CD4-positive, alpha-beta T cell treated with Interleukin-12 subunit alpha and Interleukin-12 subunit beta, for 1 hour (primary cell): ENCODE data around the gene APOL5.
"Not testable (repeated sequence)": the region's sequence is repeated elsewhere in the genome, so short reads cannot be mapped to it uniquely, and the experiment has no call there.

Source experiments
- DNase-seq: peaks from one replicate; pipeline ENCODE4 v3.0.0-alpha.2; 2020

APOL5 gene

GRCh38 chr22:35712672-35713071 lies 5.0 kb upstream of the APOL5 start:
- DNase-seq, result no peak

GRCh38 chr22:35719212-35719875 lies 1.7 kb downstream of the APOL5 start:
- DNase-seq, result no peak

- DNase-seq, result no peak
Observed at GRCh38 chr22:35721960-35722359, 4.3 kb downstream of the APOL5 start.

- DNase-seq, result no peak
Observed at GRCh38 chr22:35725521-35725920, 7.8 kb downstream of the APOL5 start.

GRCh38 chr22:35726398-35726797 lies 8.7 kb downstream of the APOL5 start:
- no peak for DNase-seq

- DNase-seq, result no peak
Observed at GRCh38 chr22:35726933-35727332, 9.3 kb downstream of the APOL5 start.

- no peak for DNase-seq
Observed at GRCh38 chr22:35727436-35727835, 9.8 kb downstream of the APOL5 start.

GRCh38 chr22:35728639-35729308 lies 11.1 kb downstream of the APOL5 start:
- DNase-seq, result no peak

GRCh38 chr22:35729309-35729698 lies 11.6 kb downstream of the APOL5 start:
- DNase-seq, result no peak

- DNase-seq, result no peak
Observed at GRCh38 chr22:35731321-35731720, 13.6 kb downstream of the APOL5 start.

- DNase-seq, result no peak
Observed at GRCh38 chr22:35732116-35732515, 14.4 kb downstream of the APOL5 start.

GRCh38 chr22:35733036-35733435 lies 15.4 kb downstream of the APOL5 start:
- no peak for DNase-seq

- DNase-seq, result no peak
Observed at GRCh38 chr22:35733791-35734516, 16.3 kb downstream of the APOL5 start.

GRCh38 chr22:35734517-35734827 lies 16.8 kb downstream of the APOL5 start:
- no peak for DNase-seq

- DNase-seq, result no peak
Observed at GRCh38 chr22:35735542-35735941, 17.9 kb downstream of the APOL5 start.

- no peak for DNase-seq
Observed at GRCh38 chr22:35736166-35736565, 18.5 kb downstream of the APOL5 start.

GRCh38 chr22:35736701-35737100 lies 19.0 kb downstream of the APOL5 start:
- no peak for DNase-seq

GRCh38 chr22:35737886-35738285 lies 20.2 kb downstream of the APOL5 start:
- not testable (repeated sequence) for DNase-seq

GRCh38 chr22:35739076-35739930 lies 21.6 kb downstream of the APOL5 start:
- DNase-seq, result peak; percentile 4

- no peak for DNase-seq
Observed at GRCh38 chr22:35739931-35740380, 22.3 kb downstream of the APOL5 start.

GRCh38 chr22:35740616-35741015 lies 22.9 kb downstream of the APOL5 start:
- no peak for DNase-seq

GRCh38 chr22:35742342-35743100 lies 24.8 kb downstream of the APOL5 start:
- no peak for DNase-seq
